Right kidney (tissue), 1 donor: ENCODE data around the gene CIAO3.
"Not testable (repeated sequence)": the region's sequence is repeated elsewhere in the genome, so short reads cannot be mapped to it uniquely, and the experiment has no call there.

Experiments used
- DNase-seq: peaks from one replicate; pipeline ENCODE4 v3.0.0-alpha.2; 2016

Gene CIAO3

GRCh38 chr16:776824-777223 is 36.0 kb upstream of the CIAO3 start:
- no peak for DNase-seq

DNA sequence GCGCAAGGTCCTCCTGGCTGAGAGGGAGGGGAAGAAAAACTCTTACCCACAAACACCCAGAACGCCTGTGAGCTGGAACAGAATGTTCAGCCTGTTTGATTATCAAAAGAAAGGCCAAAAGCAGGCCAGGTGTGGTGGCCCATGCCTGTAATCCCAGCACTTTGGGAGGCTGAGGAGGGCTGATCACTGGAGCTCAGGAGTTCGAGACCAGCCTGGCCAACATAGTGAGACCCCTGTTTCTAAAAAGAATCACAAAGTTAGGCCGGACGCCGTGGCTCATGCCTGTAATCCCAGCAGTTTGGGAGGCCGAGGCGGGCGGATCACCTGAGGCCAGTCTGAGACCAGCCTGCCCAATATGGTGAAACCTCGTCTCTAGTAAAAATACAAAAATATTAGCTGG is 35.5 kb upstream of the CIAO3 start:
- not testable (repeated sequence) for DNase-seq

GRCh38 chr16:775236-775796 is 34.5 kb upstream of the CIAO3 start:
- no peak for DNase-seq

- no peak for DNase-seq
These were observed 33.5 kb upstream of the CIAO3 start for GRCh38 chr16:774086-775001.

GRCh38 chr16:772959-773358 is 32.2 kb upstream of the CIAO3 start:
- DNase-seq: no peak

GRCh38 chr16:770411-770810 is 29.6 kb upstream of the CIAO3 start:
- no peak for DNase-seq

GRCh38 chr16:769934-770333 is 29.1 kb upstream of the CIAO3 start:
- no peak for DNase-seq

DNA sequence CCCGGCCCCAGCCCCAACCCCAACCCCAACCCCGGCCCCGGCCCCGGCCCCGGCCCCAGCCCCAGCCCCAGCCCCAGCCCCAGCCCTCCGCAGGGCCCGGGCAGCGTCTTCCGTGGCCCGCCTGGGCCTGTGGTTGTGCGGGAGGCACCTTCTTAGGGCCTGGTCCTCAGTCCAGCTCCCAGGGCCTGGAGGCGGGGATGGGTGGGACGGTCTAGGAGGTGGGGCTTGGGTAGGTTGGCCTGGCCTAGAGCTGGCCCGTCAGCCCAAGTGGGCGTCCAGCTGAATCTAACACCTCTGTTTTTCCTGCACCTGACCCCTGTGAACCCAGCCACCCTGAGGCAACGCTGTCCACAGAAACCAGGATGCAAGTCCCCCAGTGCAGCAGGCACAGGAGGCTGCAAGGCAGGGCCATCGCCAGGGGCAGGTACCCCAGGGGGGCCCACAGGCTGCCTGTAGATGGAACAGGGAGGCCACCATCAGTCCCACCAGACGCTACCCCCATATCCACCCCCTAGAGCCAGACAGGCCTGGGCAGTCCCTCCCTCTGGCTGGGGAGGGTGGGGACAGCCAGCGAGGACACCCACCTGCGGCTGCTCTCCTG is 28.5 kb upstream of the CIAO3 start:
- DNase-seq: no peak

- DNase-seq: no peak
These were observed 27.6 kb upstream of the CIAO3 start for GRCh38 chr16:768428-768827.

- no peak for DNase-seq
These were observed 27.0 kb upstream of the CIAO3 start for GRCh38 chr16:767743-768235.

- DNase-seq: no peak
These were observed 26.2 kb upstream of the CIAO3 start for GRCh38 chr16:766820-767640.

GRCh38 chr16:766008-766819 is 25.4 kb upstream of the CIAO3 start:
- DNase-seq: no peak

- DNase-seq: no peak
These were observed 24.7 kb upstream of the CIAO3 start for GRCh38 chr16:765488-765865.

DNA sequence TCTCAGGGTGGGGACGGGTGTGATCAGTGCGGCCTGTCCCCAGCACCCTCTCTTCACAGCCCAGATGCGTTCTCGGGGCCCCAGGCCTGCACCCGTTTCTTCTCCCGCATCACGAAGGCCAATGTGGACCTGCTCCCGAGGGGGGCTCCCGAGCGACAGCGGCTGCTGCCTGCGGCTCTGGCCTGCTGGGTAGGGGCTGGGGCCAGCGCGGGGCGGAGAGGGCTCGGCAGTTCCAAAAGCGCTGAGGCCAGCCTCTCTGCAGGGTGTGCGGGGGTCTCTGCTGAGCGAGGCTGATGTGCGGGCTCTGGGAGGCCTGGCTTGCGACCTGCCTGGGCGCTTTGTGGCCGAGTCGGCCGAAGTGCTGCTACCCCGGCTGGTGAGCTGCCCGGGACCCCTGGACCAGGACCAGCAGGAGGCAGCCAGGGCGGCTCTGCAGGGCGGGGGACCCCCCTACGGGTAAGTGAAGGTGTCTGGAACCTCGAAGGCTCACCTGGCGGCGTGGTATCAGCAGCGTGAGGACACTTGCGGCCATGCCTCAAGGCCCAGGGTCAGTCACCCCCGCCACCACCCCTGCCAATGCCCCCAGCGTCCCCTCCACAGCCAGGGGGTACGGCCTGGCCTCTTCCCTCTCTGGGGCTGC is 24.2 kb upstream of the CIAO3 start:
- DNase-seq: no peak

DNA sequence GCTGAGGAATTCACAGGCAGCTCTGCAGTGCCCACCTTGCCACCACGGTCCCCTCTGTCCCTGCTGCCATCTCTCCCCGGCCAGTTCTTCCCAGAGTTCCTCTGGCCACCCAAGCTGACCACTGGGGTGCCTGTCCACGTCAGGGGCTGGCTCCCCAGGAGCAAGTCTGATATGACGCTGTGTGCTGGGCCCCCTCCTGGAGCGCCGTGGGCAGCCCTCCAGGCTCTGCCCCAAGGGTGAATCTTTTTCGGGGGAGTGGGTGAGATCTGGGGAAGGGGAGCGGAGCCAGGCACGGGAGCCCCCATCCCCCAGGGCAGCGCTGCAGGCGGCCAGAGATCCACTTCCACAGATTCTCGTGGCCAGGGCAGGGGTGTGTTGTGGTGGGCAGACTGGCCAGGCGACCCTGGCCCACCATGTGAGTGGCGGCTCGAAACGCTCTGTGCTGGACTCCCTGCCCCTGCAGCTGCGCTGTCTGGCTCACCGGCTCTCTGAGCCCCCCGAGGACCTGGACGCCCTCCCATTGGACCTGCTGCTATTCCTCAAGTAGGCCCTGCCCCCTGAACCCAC is 23.5 kb upstream of the CIAO3 start:
- no peak for DNase-seq

DNA sequence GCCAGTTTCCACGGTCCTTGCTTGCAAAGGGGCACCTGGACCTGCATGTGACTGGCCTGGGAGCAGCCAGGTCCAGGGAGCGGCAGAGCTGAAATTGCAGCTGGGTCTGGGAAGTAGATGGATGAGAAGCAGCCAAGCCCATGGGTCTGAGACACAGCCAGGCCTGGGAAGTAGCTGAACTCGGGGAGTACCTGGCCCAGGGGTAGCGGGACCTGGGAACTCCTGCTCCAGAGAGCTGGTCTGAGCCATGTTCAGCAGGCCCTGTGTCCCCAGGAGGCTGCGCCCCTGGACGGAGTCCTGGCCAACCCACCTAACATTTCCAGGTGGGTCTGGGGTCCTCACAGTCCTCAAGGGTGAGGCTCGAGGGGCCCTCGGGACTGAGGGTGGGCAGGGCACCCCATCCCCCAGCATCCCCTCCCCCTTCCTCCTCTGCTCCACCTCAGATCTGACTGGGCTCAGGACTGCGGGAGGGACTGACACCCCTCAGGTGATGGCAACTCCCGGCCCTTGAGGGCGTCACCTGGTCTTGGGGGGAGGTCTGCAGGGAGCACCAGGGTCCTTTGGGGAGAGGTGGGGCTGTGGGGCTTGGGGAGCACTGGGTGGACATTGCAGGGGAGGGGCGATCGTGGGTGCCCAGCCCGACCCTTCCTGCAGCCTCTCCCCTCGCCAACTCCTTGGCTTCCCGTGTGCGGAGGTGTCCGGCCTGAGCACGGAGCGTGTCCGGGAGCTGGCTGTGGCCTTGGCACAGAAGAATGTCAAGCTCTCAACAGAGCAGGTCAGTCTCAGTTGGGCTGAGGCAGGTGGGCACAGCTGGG is 22.8 kb upstream of the CIAO3 start:
- DNase-seq: no peak

- DNase-seq: no peak
These were observed 21.9 kb upstream of the CIAO3 start for GRCh38 chr16:762595-763268.

DNA sequence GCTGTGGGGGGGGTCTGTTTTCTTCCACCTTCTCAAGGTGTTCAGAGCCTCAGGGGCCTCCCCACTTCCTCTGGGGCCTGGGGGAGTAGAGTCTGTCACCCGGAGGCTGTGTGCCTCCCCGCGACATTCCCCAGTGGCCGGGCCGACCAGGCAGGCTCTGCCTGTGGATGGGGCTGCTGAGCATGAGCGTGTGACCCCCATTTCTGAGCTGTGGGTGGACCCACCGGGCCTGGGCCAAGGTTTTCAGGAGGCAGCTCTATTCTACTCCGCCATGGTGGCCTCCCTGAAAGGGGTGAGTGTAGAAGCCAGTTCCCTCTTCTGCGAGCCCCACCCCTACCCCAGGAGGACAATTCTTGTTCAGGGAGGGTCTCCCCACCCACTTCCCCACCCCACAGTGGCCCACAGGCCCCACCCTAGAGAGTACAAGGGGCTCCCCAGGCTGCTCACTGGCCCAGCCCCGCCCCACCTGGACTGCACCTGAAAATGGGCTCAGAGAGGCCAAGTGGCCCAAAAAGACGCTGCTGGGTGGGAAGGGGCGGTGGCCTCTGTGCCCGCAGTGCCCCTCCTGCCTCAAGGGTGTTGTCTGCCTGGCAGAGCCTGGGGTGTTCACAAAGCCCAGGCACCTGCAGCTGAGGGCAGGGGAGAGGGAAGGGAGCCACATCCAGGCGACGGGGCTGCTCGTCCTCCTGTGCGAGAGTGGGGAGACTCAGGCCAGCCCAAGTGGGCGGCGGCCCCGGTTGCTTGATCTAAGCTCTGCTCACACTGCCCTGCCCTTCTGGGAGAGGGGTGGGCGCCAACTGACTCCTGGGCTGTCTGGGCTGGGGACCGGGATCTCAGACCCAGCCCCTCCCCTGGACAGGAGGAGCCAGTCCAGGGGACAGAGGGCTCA is 21.1 kb upstream of the CIAO3 start:
- DNase-seq: no peak
